CD14-positive monocyte (primary cell): Measurements from ENCODE around the gene ZFYVE28. TPM values are rescaled to one million over a fixed set of nuclear protein-coding genes. Genes with fewer than 3 reads are reported as not detected.
A peak's percentile ranks its signal among the peaks of the same experiment; 100 is the strongest.

Experiments
- DNase-seq, 3 donors: peaks; one replicate each; pipeline ENCODE4 v3.0.0-alpha.2; 2011 to 2022
- H2AFZ ChIP-seq: 2 replicates; pipeline ENCODE4 v1.6.0; 2012; ENCODE audit warnings: mild to moderate bottlenecking, low read depth, low read length, inconsistent platforms; ENCODE audit not compliant: insufficient read depth, poor library complexity, severe bottlenecking
- H3K27ac ChIP-seq, 2 donors: 1 replicate in 1 of 2; 2 replicates in 1 of 2; pipeline ENCODE4 v1.5.1; 2012 to 2013; ENCODE audit warnings: low read length in 2 of 2, control low read depth in 1 of 2, inconsistent platforms in 1 of 2, low read depth in 1 of 2, mild to moderate bottlenecking in 1 of 2
- H3K27me3 ChIP-seq, 2 donors: one replicate each; pipeline versions ENCODE4 v1.6.0 to v1.6.1; 2011 to 2013; ENCODE audit warnings: low read length in 2 of 2; ENCODE audit not compliant: control insufficient read depth in 2 of 2, insufficient read depth in 2 of 2
- H3K36me3 ChIP-seq, 2 donors: replicated peaks in 1 of 2; 1 replicate in 1 of 2; 2 replicates in 1 of 2; pipeline versions ENCODE4 v1.5.1 to v1.6.1; 2012 to 2013; ENCODE audit warnings: low read length in 2 of 2, control low read depth in 1 of 2, inconsistent platforms in 1 of 2, mild to moderate bottlenecking in 1 of 2; ENCODE audit not compliant: insufficient read depth in 2 of 2, control insufficient read depth in 1 of 2
- H3K4me1 ChIP-seq, 2 donors: 1 replicate in 1 of 2; 2 replicates in 1 of 2; pipeline versions ENCODE4 v1.5.1 to v1.6.1; 2012 to 2013; ENCODE audit warnings: low read length in 2 of 2, control low read depth in 1 of 2, inconsistent platforms in 1 of 2, mild to moderate bottlenecking in 1 of 2, moderate library complexity in 1 of 2; ENCODE audit not compliant: insufficient read depth in 2 of 2, control insufficient read depth in 1 of 2
- H3K4me2 ChIP-seq: replicated peaks from 2 replicates; pipeline ENCODE3; 2012; ENCODE audit warnings: low read length, moderate library complexity, mild to moderate bottlenecking; ENCODE audit not compliant: poor library complexity, severe bottlenecking; ENCODE audit errors: extremely low read depth
- H3K4me3 ChIP-seq, 3 experiments: fragments of 200-600 bp in 1 of 3; sonication (generic) in 1 of 3; replicated peaks in 1 of 3; 1 replicate in 2 of 3; 2 replicates in 1 of 3; pipeline ENCODE4 v1.5.1; 2011 to 2013; ENCODE audit warnings: low read length in 3 of 3, mild to moderate bottlenecking in 3 of 3, control low read depth in 2 of 3, low read depth in 2 of 3, inconsistent platforms in 1 of 3, moderate library complexity in 1 of 3
- H3K79me2 ChIP-seq: 2 replicates; pipeline ENCODE4 v1.6.0; 2012; ENCODE audit warnings: mild to moderate bottlenecking, control low read depth, inconsistent platforms, low read length, moderate library complexity; ENCODE audit not compliant: insufficient read depth
- H3K9ac ChIP-seq: 2 replicates; pipeline ENCODE4 v1.6.0; 2017; ENCODE audit warnings: low read length, mild to moderate bottlenecking; ENCODE audit not compliant: insufficient read depth, poor library complexity, severe bottlenecking
- H3K9me3 ChIP-seq, 2 donors: replicated peaks in 1 of 2; 1 replicate in 1 of 2; 2 replicates in 1 of 2; pipeline versions ENCODE4 v1.5.1 to v1.6.1; 2012 to 2013; ENCODE audit warnings: low read length in 2 of 2, control low read depth in 1 of 2; ENCODE audit not compliant: control insufficient read depth in 1 of 2, insufficient read depth in 1 of 2
- H4K20me1 ChIP-seq: 2 replicates; pipeline ENCODE4 v1.6.0; 2012; ENCODE audit warnings: mild to moderate bottlenecking, low read length, control low read depth, moderate library complexity; ENCODE audit not compliant: insufficient read depth
- H3K27ac Mint-ChIP-seq, 7 donors: one replicate each; pipeline ENCODE4 v1.8.0; 2020; ENCODE audit warnings: mild to moderate bottlenecking in 7 of 7, mixed read lengths in 7 of 7, moderate library complexity in 6 of 7, inconsistent platforms in 2 of 7
- H3K27me3 Mint-ChIP-seq, 3 donors: one replicate each; pipeline ENCODE4 v1.8.0; 2021 to 2022; ENCODE audit warnings: low read depth in 3 of 3, mild to moderate bottlenecking in 3 of 3, mixed read lengths in 3 of 3, moderate library complexity in 3 of 3, inconsistent platforms in 1 of 3
- H3K36me3 Mint-ChIP-seq, 2 donors: one replicate each; pipeline ENCODE4 v1.8.0; 2020; ENCODE audit warnings: mixed read lengths in 2 of 2, inconsistent platforms in 1 of 2, mild to moderate bottlenecking in 1 of 2
- H3K4me1 Mint-ChIP-seq: one replicate; pipeline ENCODE4 v1.8.0; 2020; ENCODE audit warnings: mild to moderate bottlenecking, mixed read lengths
- H3K4me3 Mint-ChIP-seq, 2 donors: one replicate each; pipeline ENCODE4 v1.8.0; 2020; ENCODE audit warnings: mild to moderate bottlenecking in 2 of 2, mixed read lengths in 2 of 2, moderate library complexity in 1 of 2
- H3K9me3 Mint-ChIP-seq, 7 donors: one replicate each; pipeline ENCODE4 v1.8.0; 2020 to 2022; ENCODE audit warnings: mixed read lengths in 7 of 7, mild to moderate bottlenecking in 6 of 7, moderate library complexity in 6 of 7, inconsistent platforms in 2 of 7
- WGBS: methylation state at CpG from one replicate; pipeline ENCODE4 v1.1.5; 2013; ENCODE audit warnings: missing lambda C conversion rate; ENCODE audit not compliant: insufficient coverage; 5-methylcytosine and 5-hydroxymethylcytosine counted together
- intact Hi-C, 2 donors: fragments of 100-400 bp; cut with micrococcal nuclease; formaldehyde crosslinking; loops; one replicate each; pipeline versions ENCODE4 v1.15.0 to v1.15.1; 2023
- polyA plus RNA-seq, 3 donors: library from polyadenylated mRNA; depleted of rRNA in 1 of 3; unstranded in 2 of 3; stranded (reverse) in 1 of 3; fragments of 300-500 nt in 2 of 3; fragments of >200 nt in 1 of 3; fragmentation: Illumina TruSeq in 2 of 3; gene quantifications; 1 replicate in 2 of 3; 2 replicates in 1 of 3; pipeline ENCODE4 v1.2.3, GENCODE V29; 2012 to 2021
- TF ChIP-seq, protein P1 (sequence below): fragments of 200-600 bp; IDR thresholded peaks from one replicate; pipeline ENCODE4 v1.8.0; 2022; ENCODE audit warnings: antibody characterized with exemption, mild to moderate bottlenecking

Gene ZFYVE28
- polyA plus RNA-seq, 3 donors, result 1.0 to 4.4 (median 1.1) TPM

- Mint-ChIP-seq H3K27me3 (peaks cover 0 to 4% (median 1%) of the 10 kb centered on the region in 3 donors), H3K4me3 (no peak overlapping the region), H3K4me1 (peaks cover 3% of the 10 kb centered on the region), H3K9me3 (no peaks in the 10 kb centered on the region), H3K27ac (peak overlapping the region in 1 of 7 donors; percentile 43), H3K36me3 (peaks cover 51 to 76% of the 10 kb centered on the region in 2 donors)
- Histone ChIP-seq H2AFZ (no peak overlapping the region), H3K36me3 (peaks cover 83 to 96% of the 10 kb centered on the region in 2 donors), H3K9ac (no peak overlapping the region), H3K4me3 (no peak overlapping the region), H3K4me2 (no peak overlapping the region), H4K20me1 (peaks cover 79% of the 10 kb centered on the region), H3K4me1 (no peaks in the 10 kb centered on the region), H3K79me2 (peaks cover 4% of the 10 kb centered on the region), H3K27me3 (no peaks in the 10 kb centered on the region), H3K27ac (no peak overlapping the region), H3K9me3 (no peaks in the 10 kb centered on the region)
- intact Hi-C loops, result no loop called here
- no peak for DNase-seq
- TF ChIP-seq, protein P1, sequence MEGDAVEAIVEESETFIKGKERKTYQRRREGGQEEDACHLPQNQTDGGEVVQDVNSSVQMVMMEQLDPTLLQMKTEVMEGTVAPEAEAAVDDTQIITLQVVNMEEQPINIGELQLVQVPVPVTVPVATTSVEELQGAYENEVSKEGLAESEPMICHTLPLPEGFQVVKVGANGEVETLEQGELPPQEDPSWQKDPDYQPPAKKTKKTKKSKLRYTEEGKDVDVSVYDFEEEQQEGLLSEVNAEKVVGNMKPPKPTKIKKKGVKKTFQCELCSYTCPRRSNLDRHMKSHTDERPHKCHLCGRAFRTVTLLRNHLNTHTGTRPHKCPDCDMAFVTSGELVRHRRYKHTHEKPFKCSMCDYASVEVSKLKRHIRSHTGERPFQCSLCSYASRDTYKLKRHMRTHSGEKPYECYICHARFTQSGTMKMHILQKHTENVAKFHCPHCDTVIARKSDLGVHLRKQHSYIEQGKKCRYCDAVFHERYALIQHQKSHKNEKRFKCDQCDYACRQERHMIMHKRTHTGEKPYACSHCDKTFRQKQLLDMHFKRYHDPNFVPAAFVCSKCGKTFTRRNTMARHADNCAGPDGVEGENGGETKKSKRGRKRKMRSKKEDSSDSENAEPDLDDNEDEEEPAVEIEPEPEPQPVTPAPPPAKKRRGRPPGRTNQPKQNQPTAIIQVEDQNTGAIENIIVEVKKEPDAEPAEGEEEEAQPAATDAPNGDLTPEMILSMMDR, result no peak
- 94% methylated on average over 26 of the region's 32 CpGs for WGBS
These were observed 165.0 kb downstream of the ZFYVE28 start for GRCh38 chr4:2253160-2254084.

GRCh38 chr4:2252530-2253091 lies 165.8 kb downstream of the ZFYVE28 start:
- H2AFZ ChIP-seq, result no peak overlapping the region
- no peaks in the 10 kb centered on the region for H3K9me3 ChIP-seq
- intact Hi-C loops, result no loop called here
- peaks cover 71% of the 10 kb centered on the region for H4K20me1 ChIP-seq
- H3K79me2 ChIP-seq, result peaks cover 4% of the 10 kb centered on the region
- H3K36me3 Mint-ChIP-seq, result peaks cover 50 to 78% of the 10 kb centered on the region in 2 donors
- TF ChIP-seq, protein P1, result no peak
- no peak for DNase-seq
- WGBS, result 82% methylated on average over 5 of the region's 12 CpGs
- no peak overlapping the region for H3K4me3 Mint-ChIP-seq
- H3K9ac ChIP-seq, result no peak overlapping the region
- no peak overlapping the region for H3K27ac ChIP-seq
- no peaks in the 10 kb centered on the region for H3K9me3 Mint-ChIP-seq
- peaks cover 3% of the 10 kb centered on the region for H3K4me1 Mint-ChIP-seq
- no peak overlapping the region for H3K4me2 ChIP-seq
- no peaks in the 10 kb centered on the region for H3K27me3 ChIP-seq
- peaks cover 76 to 93% of the 10 kb centered on the region in 2 donors for H3K36me3 ChIP-seq
- H3K4me1 ChIP-seq, result no peaks in the 10 kb centered on the region
- peak overlapping the region in 2 of 7 donors; percentile 2 to 43 for H3K27ac Mint-ChIP-seq
- H3K27me3 Mint-ChIP-seq, result peaks cover 0 to 4% (median 0%) of the 10 kb centered on the region in 3 donors
- H3K4me3 ChIP-seq, result no peak overlapping the region
